Stomach (tissue), 4 donors: ENCODE data around the gene DNAJC15.

Experiments
- CTCF ChIP-seq, 7 experiments: fragments of 450-650 bp in 4 of 7; fragments of 200-600 bp in 3 of 7; sonication (generic) in 3 of 7; IDR thresholded peaks; one replicate each; pipeline ENCODE4 v1.5.1; 2016 to 2019; ENCODE audit warnings: antibody characterized with exemption in 7 of 7, control low read depth in 2 of 7, mild to moderate bottlenecking in 1 of 7
- POLR2A ChIP-seq, 4 donors: fragments of 450-650 bp; IDR thresholded peaks; one replicate each; pipeline ENCODE4 v1.6.1; 2016; ENCODE audit warnings: antibody characterized with exemption in 4 of 4, control low read depth in 2 of 4, mild to moderate bottlenecking in 1 of 4, moderate library complexity in 1 of 4
- POLR2AphosphoS5 ChIP-seq, 3 donors: sonication (generic); formaldehyde crosslinking; IDR thresholded peaks; one replicate each; pipeline ENCODE4 v1.6.1; 2016; ENCODE audit warnings: antibody characterized with exemption in 3 of 3

- TF ChIP-seq CTCF (IDR thresholded peaks at IDR 0.05): no peak
- TF ChIP-seq POLR2A (IDR thresholded peaks at IDR 0.05): no peak
- TF ChIP-seq POLR2AphosphoS5 (IDR thresholded peaks at IDR 0.05): no peak
These were observed 64.7 kb downstream of the DNAJC15 start for GRCh38 chr13:43088093-43088511.
